Measurements from ENCODE around the gene KATNAL1. TPM values are rescaled to one million over a fixed set of nuclear protein-coding genes. Genes with fewer than 3 reads are reported as not detected.

The KATNAL1 gene
- polyA plus RNA-seq, 1 of the 3 experiments (the other 2 are of a cell fraction): 5.1 TPM

DNA sequence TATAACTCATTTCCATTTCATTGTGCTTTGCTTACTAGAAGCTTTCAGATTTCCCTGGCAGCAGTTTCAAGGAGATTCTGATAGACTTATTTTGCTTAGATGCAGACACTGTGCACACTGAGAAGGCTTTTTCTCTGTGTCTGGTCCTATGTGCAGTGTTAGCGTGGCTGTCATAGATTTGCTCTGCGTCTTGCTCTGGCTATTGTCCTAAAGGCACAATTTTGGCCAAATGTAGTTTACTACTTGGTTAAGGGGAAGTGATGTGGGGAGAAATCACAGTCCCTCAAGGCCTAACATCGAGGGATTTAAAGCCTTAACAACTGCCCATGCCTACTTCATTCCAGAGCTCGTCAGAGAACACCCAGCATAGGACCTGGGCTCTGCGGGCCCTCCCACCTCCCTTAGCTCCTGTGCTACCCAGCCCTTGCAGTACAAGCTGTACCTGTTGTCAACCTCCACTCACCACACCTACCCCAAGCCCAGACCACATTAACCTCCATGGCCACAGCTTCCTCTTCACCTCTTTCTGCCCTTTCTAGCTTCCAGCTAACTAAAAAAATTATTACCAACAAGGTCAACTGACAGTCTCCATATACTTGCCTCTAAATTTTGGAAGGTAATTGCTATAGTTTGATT is 38.9 kb upstream of the KATNAL1 start (continued):
- TF ChIP-seq, protein P1, sequence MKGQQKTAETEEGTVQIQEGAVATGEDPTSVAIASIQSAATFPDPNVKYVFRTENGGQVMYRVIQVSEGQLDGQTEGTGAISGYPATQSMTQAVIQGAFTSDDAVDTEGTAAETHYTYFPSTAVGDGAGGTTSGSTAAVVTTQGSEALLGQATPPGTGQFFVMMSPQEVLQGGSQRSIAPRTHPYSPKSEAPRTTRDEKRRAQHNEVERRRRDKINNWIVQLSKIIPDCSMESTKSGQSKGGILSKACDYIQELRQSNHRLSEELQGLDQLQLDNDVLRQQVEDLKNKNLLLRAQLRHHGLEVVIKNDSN (IDR thresholded peaks at IDR 0.05; ENCODE audit: borderline replicate concordance, low read depth): no peak
- no peak for TF ChIP-seq ELF1 (IDR thresholded peaks at IDR 0.05)
- no peak for TF ChIP-seq JUND (IDR thresholded peaks at IDR 0.05)
- TF ChIP-seq RFX5 (IDR thresholded peaks at IDR 0.05; ENCODE audit: low read length): no peak
- TF ChIP-seq GATA2 (CRISPR knock-in tag; IDR thresholded peaks at IDR 0.05): no peak
- TF ChIP-seq EZH2phosphoT487 (IDR thresholded peaks at IDR 0.05; ENCODE audit: borderline replicate concordance, low read depth): no peak

DNA sequence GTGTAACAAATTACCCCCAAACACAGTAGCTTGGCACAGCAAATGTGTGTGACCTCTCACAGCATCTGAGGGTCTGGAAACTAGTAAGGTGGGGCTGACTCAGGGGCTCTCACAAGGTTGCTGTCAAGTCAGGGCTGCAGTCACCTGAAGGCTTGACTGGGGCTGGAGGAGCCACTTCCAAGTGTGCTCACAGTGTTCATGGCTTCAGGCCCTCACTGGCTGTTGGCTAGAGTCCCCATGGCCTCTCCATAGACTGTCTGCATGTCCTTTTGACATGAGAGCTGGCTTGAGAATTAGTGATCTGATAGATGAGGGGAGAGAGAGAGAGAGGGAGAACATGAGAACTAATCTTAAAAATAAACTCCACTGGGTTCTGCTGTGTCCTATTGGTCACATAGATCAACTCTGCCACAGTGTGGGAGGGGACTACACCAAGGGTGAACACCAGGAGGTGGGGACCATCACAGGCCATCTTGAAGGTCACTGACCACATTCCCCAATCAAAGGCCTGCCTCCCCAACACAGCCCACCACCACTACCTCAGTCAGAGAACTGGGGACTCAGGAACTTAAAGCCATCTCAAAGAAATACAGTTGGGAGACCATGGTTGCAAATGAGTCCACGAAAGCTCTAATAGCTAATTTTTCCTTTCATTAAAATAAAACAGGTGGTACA is 38.2 kb upstream of the KATNAL1 start:
- CTCF ChIA-PET: interaction anchor here (1.1 to 1.3 kb wide), 3 partner anchors 9 to 213 kb away, joined by 3 to 5 read pairs (median 3); no protein-coding TSS in a partner anchor
- H3K27ac ChIP-seq (ENCODE audit: low read depth in 2 of 2, low read length in 1 of 2): no peak overlapping the region
- H3K9me2 ChIP-seq: no peaks in the 10 kb centered on the region
- no peak overlapping the region for H2AFZ ChIP-seq (ENCODE audit: low read depth)
- no peaks in the 10 kb centered on the region for H3K9me3 ChIP-seq
- no peak overlapping the region for H3K9ac ChIP-seq
- DNase-seq: no peak
- no peaks in the 10 kb centered on the region for H3K79me2 ChIP-seq (ENCODE audit: insufficient read depth)
- no peak overlapping the region for H3K4me3 ChIP-seq (ENCODE audit: low read depth in 2 of 2, low read length in 1 of 2)
- no peaks in the 10 kb centered on the region for H3K27me3 ChIP-seq (ENCODE audit: insufficient read depth)
- H3K36me3 ChIP-seq (replicated peaks in 1 of 2; ENCODE audit: control insufficient read depth in 1 of 2, insufficient read depth in 2 of 2, low read length in 1 of 2): no peaks in the 10 kb centered on the region
- H4K20me1 ChIP-seq (ENCODE audit: insufficient read depth): no peaks in the 10 kb centered on the region
- H3K4me2 ChIP-seq: no peak overlapping the region
- peaks cover 15 to 20% of the 10 kb centered on the region in 2 experiments for H3K4me1 ChIP-seq (ENCODE audit: control insufficient read depth in 1 of 2, insufficient read depth in 2 of 2, low read depth in 1 of 2, low read length in 1 of 2)
- WGBS (ENCODE audit: low lambda C conversion rate): 76% methylated on average over 1 of the region's 1 CpG
- POLR2A ChIA-PET: no interaction called here
- H3F3A ChIP-seq (replicated peaks; ENCODE audit: insufficient read depth): peaks cover 13% of the 10 kb centered on the region
- TF ChIP-seq, protein P2, sequence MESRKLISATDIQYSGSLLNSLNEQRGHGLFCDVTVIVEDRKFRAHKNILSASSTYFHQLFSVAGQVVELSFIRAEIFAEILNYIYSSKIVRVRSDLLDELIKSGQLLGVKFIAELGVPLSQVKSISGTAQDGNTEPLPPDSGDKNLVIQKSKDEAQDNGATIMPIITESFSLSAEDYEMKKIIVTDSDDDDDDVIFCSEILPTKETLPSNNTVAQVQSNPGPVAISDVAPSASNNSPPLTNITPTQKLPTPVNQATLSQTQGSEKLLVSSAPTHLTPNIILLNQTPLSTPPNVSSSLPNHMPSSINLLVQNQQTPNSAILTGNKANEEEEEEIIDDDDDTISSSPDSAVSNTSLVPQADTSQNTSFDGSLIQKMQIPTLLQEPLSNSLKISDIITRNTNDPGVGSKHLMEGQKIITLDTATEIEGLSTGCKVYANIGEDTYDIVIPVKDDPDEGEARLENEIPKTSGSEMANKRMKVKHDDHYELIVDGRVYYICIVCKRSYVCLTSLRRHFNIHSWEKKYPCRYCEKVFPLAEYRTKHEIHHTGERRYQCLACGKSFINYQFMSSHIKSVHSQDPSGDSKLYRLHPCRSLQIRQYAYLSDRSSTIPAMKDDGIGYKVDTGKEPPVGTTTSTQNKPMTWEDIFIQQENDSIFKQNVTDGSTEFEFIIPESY (IDR thresholded peaks at IDR 0.05; ENCODE audit: borderline replicate concordance, low read depth): no peak
- TF ChIP-seq FOSL2 (IDR thresholded peaks at IDR 0.05; ENCODE audit: borderline replicate concordance, low read depth) (no peak), CHD2 (IDR thresholded peaks at IDR 0.05; ENCODE audit: low read length, partially characterized antibody) (no peak), SMC3 (IDR thresholded peaks at IDR 0.05; ENCODE audit: low read depth, low read length) (no peak), ELF1 (IDR thresholded peaks at IDR 0.05) (no peak)
- TF ChIP-seq, protein P3, sequence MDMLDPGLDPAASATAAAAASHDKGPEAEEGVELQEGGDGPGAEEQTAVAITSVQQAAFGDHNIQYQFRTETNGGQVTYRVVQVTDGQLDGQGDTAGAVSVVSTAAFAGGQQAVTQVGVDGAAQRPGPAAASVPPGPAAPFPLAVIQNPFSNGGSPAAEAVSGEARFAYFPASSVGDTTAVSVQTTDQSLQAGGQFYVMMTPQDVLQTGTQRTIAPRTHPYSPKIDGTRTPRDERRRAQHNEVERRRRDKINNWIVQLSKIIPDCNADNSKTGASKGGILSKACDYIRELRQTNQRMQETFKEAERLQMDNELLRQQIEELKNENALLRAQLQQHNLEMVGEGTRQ (IDR thresholded peaks at IDR 0.05; ENCODE audit: borderline replicate concordance, low read depth, low read length): no peak
